ENCODE results near the gene CFAP91.

Gene CFAP91

DNA sequence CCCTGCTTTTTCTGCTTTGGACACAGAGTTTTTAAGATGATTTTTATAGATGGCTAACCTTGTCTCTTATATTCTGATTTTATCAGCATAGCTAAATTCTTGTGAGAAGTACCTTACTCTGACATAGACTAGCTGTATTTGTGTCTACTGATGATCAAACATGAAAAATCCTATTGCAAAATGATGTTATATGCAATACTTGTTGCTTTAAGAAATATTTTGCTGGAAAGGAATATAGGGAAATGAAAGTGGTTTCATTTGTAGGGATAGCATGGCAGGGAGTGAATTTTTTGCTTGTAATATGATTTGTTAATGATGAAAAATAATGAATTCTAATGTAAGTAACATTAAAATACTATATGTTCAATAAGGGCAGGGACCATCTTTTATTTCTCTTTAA is 35.9 kb downstream of the CFAP91 start:
- TF ChIP-seq, protein P1, sequence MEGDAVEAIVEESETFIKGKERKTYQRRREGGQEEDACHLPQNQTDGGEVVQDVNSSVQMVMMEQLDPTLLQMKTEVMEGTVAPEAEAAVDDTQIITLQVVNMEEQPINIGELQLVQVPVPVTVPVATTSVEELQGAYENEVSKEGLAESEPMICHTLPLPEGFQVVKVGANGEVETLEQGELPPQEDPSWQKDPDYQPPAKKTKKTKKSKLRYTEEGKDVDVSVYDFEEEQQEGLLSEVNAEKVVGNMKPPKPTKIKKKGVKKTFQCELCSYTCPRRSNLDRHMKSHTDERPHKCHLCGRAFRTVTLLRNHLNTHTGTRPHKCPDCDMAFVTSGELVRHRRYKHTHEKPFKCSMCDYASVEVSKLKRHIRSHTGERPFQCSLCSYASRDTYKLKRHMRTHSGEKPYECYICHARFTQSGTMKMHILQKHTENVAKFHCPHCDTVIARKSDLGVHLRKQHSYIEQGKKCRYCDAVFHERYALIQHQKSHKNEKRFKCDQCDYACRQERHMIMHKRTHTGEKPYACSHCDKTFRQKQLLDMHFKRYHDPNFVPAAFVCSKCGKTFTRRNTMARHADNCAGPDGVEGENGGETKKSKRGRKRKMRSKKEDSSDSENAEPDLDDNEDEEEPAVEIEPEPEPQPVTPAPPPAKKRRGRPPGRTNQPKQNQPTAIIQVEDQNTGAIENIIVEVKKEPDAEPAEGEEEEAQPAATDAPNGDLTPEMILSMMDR (IDR thresholded peaks at IDR 0.05; ENCODE audit: borderline replicate concordance, control extremely low read depth, extremely low read depth, insufficient read depth, missing control alignments), result no peak
- no peak for DNase-seq (ENCODE audit: low spot score)
- in situ Hi-C loops (cut with MboI; ENCODE audit: low sequenced_read_pairs, unreplicated experiment), result no loop called here

DNA sequence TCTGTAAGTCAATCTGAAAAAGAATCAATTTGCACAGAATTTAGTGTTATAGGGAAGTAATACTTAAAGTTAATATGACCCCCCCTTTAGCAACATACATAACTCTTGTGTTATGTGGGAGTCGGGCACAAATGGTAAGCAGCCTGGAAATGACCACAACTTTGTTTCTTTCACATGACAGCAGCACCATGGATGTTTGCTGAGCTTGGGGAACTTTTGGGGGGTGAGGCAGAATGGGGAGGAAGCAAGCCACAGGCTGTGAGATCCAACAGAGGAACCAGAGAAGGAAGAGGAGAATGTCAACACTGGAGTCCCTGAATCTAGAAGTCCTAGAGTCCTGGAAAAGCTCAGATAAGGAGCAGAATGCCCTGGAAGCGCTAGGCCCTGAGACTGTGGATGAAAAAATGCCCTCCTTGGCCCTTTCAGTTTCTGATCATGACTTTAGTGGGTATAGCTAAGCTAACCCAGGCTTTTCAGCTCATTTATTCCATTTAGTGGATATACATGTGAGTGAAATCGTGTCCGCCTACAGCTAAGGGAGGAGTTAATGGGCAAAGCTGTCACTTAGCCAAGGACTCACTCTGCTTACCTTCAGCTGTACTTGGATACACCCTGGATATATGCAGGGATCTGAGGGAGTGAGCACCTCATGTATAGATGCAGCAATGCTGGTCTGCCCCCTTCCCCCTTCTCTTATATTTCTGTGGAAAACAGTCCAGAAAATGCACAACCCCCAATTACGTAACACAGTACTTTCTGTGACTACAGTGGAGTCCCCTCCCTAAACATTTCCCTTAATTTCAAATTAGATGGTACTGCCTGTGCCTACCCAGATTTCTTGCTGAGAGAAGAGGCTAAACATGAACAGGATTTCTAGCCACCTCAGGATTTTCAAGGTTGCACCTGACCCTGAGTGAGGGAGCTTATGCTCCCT is 39.1 kb downstream of the CFAP91 start:
- in situ Hi-C loops (cut with MboI; ENCODE audit: low sequenced_read_pairs, unreplicated experiment), result no loop called here
- TF ChIP-seq, protein P1 (IDR thresholded peaks at IDR 0.05; ENCODE audit: borderline replicate concordance, control extremely low read depth, extremely low read depth, insufficient read depth, missing control alignments), result no peak
- no peak for DNase-seq (ENCODE audit: low spot score)

DNA sequence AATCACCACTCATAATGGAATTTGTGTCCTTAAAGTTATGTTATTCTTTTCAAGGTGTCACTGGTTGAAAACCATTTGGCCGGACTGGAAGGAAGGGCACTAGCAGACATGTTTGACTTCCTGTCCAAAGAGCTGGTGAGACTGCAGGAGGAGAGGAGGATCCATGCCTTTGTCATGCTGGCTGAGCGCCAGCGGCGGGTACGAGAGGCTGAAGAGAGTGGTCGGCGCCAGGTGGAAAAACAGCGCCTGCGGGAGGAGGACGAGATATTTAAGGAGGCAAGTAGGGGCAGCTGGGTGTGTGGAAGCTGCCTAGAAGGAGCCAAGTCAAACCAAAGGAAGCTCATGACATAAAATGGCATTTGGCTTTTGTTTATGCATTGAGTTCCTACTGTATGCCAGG is 41.1 kb downstream of the CFAP91 start:
- in situ Hi-C loops (cut with MboI; ENCODE audit: low sequenced_read_pairs, unreplicated experiment), result no loop called here
- no peak for DNase-seq (ENCODE audit: low spot score)
- TF ChIP-seq, protein P1 (IDR thresholded peaks at IDR 0.05; ENCODE audit: borderline replicate concordance, control extremely low read depth, extremely low read depth, insufficient read depth, missing control alignments), result no peak

DNA sequence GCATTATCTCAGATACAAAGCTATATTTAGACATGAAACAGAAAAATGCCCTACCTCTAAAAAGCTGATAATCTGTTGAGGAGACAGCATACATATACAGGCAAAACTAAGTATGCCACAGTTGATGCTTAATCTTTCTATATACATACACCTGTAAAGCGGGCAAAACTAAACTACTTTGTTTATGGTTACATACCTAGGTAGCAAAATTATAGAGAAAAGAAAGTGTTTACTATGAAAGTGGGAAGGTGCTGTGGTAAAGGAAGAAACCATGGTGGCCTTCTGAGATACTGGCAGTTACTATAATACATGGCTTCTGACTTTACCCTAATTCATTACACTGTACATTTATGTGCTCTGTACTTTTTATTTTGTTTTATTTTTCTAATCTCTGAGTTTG is 43.1 kb downstream of the CFAP91 start:
- TF ChIP-seq, protein P1 (IDR thresholded peaks at IDR 0.05; ENCODE audit: borderline replicate concordance, control extremely low read depth, extremely low read depth, insufficient read depth, missing control alignments), result no peak
- in situ Hi-C loops (cut with MboI; ENCODE audit: low sequenced_read_pairs, unreplicated experiment), result no loop called here
- no peak for DNase-seq (ENCODE audit: low spot score)

DNA sequence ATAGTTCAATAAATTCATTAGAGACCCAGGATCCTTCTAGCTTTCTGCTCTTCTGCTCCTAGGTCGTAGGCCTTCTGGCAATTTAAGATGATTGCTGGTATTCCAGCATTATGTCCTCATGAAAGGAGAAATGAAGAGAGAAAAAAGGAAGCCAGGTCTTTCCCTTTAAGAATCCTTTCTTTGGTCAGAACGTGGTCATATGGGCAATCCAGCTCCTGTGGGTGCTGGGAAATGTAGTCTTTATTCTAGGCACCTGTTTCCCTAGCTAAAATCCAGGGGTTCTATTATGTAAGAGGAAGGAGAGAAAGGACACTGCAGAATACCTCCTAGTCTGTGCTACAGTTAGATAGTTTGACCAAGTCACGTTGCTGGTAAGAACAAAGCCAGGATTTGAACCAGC is 43.6 kb downstream of the CFAP91 start:
- in situ Hi-C loops (cut with MboI; ENCODE audit: low sequenced_read_pairs, unreplicated experiment), result no loop called here
- TF ChIP-seq, protein P1 (IDR thresholded peaks at IDR 0.05; ENCODE audit: borderline replicate concordance, control extremely low read depth, extremely low read depth, insufficient read depth, missing control alignments), result no peak

DNA sequence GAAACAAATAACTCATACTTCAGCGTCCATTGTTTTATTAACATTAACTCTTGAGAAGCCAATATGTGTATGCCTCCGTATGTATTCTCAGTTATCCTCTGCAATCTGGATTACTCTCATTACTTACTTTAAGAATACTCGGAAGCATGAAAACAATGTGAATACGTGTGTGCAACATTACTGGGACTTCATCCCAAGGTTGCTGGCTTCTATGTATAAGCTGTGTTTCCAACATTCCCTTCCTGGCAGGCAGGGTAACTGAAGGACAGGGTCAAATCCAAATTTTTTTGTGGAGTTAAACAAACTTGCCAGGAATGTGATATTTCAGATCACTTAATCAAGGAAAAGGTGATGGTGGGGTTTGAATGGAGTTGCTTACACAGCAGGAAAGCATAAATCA is 44.5 kb downstream of the CFAP91 start:
- TF ChIP-seq, protein P1 (IDR thresholded peaks at IDR 0.05; ENCODE audit: borderline replicate concordance, control extremely low read depth, extremely low read depth, insufficient read depth, missing control alignments), result no peak
- no peak for DNase-seq (ENCODE audit: low spot score)
- in situ Hi-C loops (cut with MboI; ENCODE audit: low sequenced_read_pairs, unreplicated experiment), result no loop called here

More for the DNA sequence above, 43.6 kb downstream of the CFAP91 start:
- no peak for DNase-seq (ENCODE audit: low spot score)
